ENCODE results near the gene CORO2B.

CORO2B gene

DNA sequence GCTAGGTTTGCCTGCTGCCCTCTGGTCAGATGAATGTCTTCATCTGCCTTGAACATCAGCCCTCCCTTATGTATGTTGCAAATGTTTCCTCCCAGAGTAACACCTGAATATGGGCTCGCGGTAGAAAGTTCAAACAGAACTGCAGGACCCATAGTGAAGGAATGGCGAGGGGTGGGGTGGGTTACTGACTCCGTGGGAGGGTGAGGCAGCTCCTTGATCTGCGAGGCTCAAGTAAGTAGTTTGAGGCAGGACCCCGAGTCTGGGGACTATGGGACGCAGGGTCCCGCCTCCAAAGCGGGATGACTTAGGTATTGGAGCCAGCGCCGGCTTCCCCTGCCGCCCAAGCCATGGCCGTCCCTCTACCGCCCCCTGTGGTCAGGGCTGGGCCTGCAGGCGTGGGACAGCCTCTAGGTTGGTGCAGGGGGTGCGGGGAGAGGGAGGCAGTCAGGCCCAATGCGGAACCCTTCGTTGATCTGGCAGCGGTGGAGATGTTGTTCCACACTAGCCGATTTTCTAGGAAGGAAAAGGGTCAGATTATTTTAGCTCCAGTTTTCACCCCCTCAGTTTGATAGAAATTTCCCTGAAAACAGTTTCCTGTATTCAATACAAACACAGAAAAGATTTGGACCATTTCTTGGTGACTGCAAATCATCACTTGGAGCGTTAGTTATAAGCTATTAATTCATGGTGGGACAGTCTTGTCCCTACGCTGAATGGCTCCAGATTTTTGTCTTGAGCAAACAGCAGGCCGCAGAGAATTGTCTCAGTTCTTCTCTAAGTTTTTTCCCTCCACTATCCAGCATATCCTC lies 72.3 kb downstream of the CORO2B start:
- no peak for TF ChIP-seq ZNF274 (IDR thresholded peaks at IDR 0.05; ENCODE audit: low read depth, low read length)
- H3K4me3 ChIP-seq (ENCODE audit: low read length) = no peak overlapping the region

GRCh38 chr15:68651916-68652525 lies 73.2 kb downstream of the CORO2B start:
- no peak for TF ChIP-seq ZNF274 (IDR thresholded peaks at IDR 0.05; ENCODE audit: low read depth, low read length)
- H3K4me3 ChIP-seq (ENCODE audit: low read length) = no peak overlapping the region

- no peak overlapping the region for H3K4me3 ChIP-seq (ENCODE audit: low read length)
- TF ChIP-seq ZNF274 (IDR thresholded peaks at IDR 0.05; ENCODE audit: low read depth, low read length) = no peak
These were observed 74.3 kb downstream of the CORO2B start for GRCh38 chr15:68653031-68653635.

DNA sequence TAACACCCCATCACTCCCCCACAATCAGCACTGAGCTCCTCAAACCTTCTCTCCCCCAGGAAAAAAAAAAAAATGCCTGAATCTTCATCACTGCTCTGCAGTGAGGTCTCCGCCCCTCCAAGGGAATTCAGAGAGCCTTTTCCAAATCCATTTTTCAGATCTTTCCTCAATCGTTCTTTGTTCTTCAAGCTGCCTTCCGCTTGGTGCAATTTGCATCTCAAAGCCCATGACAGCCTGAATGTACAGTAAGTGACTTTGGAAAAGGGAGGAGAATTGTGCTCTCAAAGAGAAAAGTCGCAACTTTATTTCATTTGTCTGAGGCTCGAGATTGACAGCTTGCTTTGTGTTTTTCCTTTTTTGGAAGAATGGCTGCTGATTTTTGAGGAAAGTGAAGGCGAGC lies 75.0 kb downstream of the CORO2B start:
- H3K4me3 ChIP-seq (ENCODE audit: low read length) = no peak overlapping the region
- no peak for TF ChIP-seq ZNF274 (IDR thresholded peaks at IDR 0.05; ENCODE audit: low read depth, low read length)

DNA sequence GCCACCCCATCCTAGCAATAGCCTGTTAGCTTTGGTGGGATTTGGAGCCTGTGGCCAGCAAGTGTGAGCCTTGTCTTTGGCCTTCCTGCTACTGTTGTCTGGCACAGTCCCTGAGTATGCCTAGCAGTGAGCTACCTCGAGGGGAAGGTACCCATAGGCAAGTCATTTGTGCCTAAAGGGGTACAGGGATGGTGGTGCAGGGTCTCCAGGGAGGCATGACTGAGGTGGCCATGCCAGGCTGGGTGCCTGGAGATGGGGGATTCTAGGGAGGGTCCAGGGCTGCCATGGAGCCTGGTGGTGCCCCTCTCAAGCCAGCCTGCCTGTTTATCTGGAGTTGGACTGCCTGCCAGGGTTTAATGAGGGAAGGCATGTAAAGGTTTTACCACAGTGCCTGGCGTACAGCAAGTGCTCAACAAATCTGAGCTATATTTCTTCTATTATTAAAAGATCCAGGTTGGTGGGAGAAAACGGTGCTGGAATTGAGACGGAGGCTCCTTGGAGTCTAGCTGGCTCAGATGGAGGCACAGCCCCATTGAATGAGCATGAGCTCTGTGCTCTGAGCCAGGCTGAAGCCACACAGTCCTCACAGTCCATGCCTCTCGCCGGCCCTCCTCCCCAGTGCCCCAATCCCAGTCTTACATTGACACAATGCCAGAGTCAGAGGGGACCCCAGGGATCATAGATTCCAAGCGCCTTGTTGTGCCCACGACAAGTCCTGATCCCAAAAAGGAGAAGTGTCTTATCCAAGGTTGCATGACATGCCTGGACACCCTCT lies 76.2 kb downstream of the CORO2B start:
- H3K4me3 ChIP-seq (ENCODE audit: low read length) = no peak overlapping the region
- TF ChIP-seq ZNF274 (IDR thresholded peaks at IDR 0.05; ENCODE audit: low read depth, low read length) = no peak

GRCh38 chr15:68655686-68656437 lies 77.1 kb downstream of the CORO2B start:
- H3K4me3 ChIP-seq (ENCODE audit: low read length) = no peak overlapping the region
- no peak for TF ChIP-seq ZNF274 (IDR thresholded peaks at IDR 0.05; ENCODE audit: low read depth, low read length)

- no peak overlapping the region for H3K4me3 ChIP-seq (ENCODE audit: low read length)
- TF ChIP-seq ZNF274 (IDR thresholded peaks at IDR 0.05; ENCODE audit: low read depth, low read length) = no peak
These were observed 77.6 kb downstream of the CORO2B start for GRCh38 chr15:68656438-68656739.

DNA sequence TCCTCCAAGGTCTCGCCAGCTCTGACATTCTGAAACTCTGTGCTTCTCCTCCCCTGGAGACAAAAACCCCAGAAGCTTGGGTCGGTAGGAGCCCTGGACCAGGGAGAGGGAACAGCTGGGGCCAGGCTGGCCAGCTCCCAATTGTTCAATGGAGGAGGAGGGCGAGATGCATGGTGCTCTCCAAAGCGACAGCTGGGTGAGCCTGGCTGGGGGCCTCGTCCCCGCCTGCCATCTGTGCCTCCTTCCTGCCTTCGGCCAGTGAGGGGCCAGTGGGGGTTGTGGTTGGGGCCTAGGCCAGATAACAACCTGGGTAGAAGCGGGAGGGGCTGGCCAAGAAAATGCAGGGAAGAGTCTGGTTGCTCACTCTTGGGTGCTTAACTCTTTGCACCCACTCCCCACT lies 79.4 kb downstream of the CORO2B start:
- no peak for TF ChIP-seq ZNF274 (IDR thresholded peaks at IDR 0.05; ENCODE audit: low read depth, low read length)
- H3K4me3 ChIP-seq (ENCODE audit: low read length) = no peak overlapping the region

- TF ChIP-seq ZNF274 (IDR thresholded peaks at IDR 0.05; ENCODE audit: low read depth, low read length) = no peak
- H3K4me3 ChIP-seq (ENCODE audit: low read length) = no peak overlapping the region
These were observed 80.0 kb downstream of the CORO2B start for GRCh38 chr15:68658641-68659358.

DNA sequence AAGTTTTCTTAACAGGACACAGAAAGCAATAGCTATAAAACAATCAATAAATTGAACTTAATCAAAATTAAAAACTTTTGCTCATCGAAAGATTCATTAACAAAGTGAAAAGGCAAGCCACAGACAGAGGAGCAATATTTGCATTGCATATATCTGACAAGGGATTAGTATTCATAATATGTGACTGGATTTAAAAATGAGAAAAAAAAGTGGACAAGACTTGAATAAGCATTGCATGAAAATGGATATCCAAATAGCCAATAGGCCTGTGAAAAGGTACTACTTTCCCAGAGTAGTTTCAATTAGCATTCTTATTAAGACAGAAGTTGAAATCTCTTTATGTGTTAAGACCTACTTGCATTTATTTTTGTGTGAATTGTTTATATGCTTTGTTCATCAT lies 84.7 kb downstream of the CORO2B start:
- no peak overlapping the region for H3K4me3 ChIP-seq (ENCODE audit: low read length)
- no peak for TF ChIP-seq ZNF274 (IDR thresholded peaks at IDR 0.05; ENCODE audit: low read depth, low read length)

GRCh38 chr15:68666120-68666811 lies 87.5 kb downstream of the CORO2B start:
- H3K4me3 ChIP-seq (ENCODE audit: low read length) = no peak overlapping the region
- no peak for TF ChIP-seq ZNF274 (IDR thresholded peaks at IDR 0.05; ENCODE audit: low read depth, low read length)

DNA sequence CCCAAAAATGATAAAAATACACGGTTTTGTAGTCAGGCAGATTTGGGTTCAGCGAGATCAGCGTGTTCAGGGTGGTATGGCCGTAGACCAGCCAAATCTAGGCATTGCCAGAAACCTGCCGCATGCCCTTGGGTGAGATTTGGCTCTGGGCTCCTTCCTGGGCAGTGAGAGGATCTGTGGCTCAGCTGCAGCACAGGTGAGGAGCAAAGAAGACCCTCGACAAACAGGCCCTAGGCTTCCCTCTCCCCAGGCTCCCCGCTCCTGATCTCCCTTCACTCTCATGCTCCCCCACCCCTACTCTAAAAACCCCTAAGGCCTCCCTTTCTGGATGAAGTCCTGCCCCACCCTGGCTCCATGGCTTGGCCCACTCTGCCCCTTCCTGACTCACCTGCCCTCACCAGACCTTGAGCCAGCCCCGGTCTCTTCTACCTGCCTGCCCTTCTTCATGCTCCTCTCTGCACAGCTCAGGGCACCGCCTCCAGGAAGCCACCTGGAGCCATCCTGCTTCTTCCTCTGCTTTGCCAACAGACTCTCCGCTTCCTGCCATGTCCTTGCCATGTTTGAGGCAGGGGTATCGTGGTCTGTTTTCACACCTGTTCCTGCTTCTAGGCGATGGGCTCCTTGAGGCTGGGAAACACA lies 88.1 kb downstream of the CORO2B start:
- no peak overlapping the region for H3K4me3 ChIP-seq (ENCODE audit: low read length)
- TF ChIP-seq ZNF274 (IDR thresholded peaks at IDR 0.05; ENCODE audit: low read depth, low read length) = no peak
